CD4-positive, alpha-beta T cell treated with Interleukin-15 for 1 hour (primary cell): Measurements from ENCODE around the gene RASIP1.

Experiments used
- DNase-seq: peaks from one replicate; pipeline ENCODE4 v3.0.0-alpha.2; 2020

RASIP1 gene

GRCh38 chr19:48672994-48673393, 67.4 kb downstream of the RASIP1 start, which contains the start of gene NTN5:
Gene NTN5, minus strand, starts transcription at chr19:48673017. Its CDS starts 2,031 bp downstream, at chr19:48670986.
- no peak for DNase-seq

GRCh38 chr19:48671446-48671995, 68.9 kb downstream of the RASIP1 start:
- DNase-seq: no peak

- DNase-seq: no peak
Observed at GRCh38 chr19:48670699-48671445, 69.5 kb downstream of the RASIP1 start.
